BE2C (cell line): ENCODE measurements around the gene JARID2.

Experiments
- DNase-seq: peaks from one replicate; pipeline ENCODE4 v3.0.0-alpha.2; 2020
- H3K27me3 ChIP-seq: fragments of 250-450 bp; sonication (Bioruptor Pico); 2 replicates; pipeline ENCODE4 v1.5.1; 2020; ENCODE audit warnings: mild to moderate bottlenecking
- H3K36me3 ChIP-seq: fragments of 250-450 bp; sonication (Bioruptor Pico); 2 replicates; pipeline ENCODE4 v1.5.1; 2020; ENCODE audit warnings: mild to moderate bottlenecking
- H3K4me1 ChIP-seq: fragments of 250-450 bp; sonication (Bioruptor Pico); 2 replicates; pipeline ENCODE4 v1.5.1; 2020
- H3K4me3 ChIP-seq: 2 replicates; pipeline ENCODE4 v1.5.1; 2011; ENCODE audit warnings: low read depth, low read length
- H3K9me3 ChIP-seq: fragments of 250-450 bp; sonication (Bioruptor Pico); 2 replicates; pipeline ENCODE4 v1.5.1; 2020
- TF ChIP-seq, protein P1 (sequence below): IDR thresholded peaks from 2 replicates; pipeline ENCODE4 v1.5.1; 2012; ENCODE audit warnings: mild to moderate bottlenecking, low read depth, low read length

The JARID2 gene

DNA sequence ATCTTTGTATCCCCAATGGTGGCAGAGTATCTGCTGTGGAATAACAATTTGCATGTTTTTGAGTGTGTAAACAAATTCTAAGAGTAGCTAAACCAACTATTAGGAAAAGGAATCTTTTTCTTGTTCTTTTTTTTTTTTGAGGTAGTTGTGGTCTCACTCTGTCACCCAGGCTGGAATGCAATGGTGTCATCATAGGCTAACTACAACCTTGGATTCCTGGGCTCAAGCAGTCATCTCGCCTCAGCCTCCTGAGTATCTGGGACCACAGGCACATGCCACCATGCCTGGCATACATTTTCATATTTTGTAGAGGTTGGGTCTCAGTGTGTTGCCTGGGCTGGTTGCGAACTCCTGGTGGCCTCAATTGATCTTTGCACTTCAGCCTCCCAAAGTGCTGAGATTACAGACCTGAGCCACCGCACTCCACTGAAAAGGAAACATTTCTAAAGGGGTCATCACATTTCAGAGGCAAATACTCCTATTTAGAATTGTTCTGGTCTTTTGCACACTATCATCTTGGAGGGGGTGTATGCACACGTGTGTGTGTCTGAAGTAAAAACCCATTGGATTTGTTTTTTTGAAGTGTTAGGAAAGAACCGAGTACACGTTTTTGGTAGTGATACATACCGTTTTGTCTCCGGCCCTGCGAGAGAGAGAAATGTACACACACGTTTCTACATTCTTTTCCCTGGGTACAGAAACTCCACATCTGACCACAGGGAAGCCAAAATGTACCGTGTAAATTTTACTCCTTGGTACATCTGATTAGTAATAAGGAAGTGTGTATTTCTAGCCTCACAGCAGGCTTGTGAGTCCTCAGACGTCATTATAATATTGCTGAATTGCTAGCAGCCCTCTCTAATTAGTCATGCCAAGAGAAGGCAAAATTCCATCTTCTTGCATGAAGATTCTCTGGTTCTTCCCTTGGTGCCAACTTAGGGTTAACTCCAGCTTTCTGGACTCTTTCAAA lies 183.6 kb downstream of the JARID2 start:
- no peak for DNase-seq
- Histone ChIP-seq H3K4me3 (no peak overlapping the region), H3K4me1 (peaks cover 36% of the 10 kb centered on the region)

GRCh38 chr6:15430186-15430585 lies 184.3 kb downstream of the JARID2 start:
- Histone ChIP-seq H3K4me3 (no peak overlapping the region), H3K4me1 (peaks cover 36% of the 10 kb centered on the region), H3K36me3 (no peaks in the 10 kb centered on the region), H3K9me3 (no peaks in the 10 kb centered on the region), H3K27me3 (no peaks in the 10 kb centered on the region)
- no peak for DNase-seq
- TF ChIP-seq, protein P1, sequence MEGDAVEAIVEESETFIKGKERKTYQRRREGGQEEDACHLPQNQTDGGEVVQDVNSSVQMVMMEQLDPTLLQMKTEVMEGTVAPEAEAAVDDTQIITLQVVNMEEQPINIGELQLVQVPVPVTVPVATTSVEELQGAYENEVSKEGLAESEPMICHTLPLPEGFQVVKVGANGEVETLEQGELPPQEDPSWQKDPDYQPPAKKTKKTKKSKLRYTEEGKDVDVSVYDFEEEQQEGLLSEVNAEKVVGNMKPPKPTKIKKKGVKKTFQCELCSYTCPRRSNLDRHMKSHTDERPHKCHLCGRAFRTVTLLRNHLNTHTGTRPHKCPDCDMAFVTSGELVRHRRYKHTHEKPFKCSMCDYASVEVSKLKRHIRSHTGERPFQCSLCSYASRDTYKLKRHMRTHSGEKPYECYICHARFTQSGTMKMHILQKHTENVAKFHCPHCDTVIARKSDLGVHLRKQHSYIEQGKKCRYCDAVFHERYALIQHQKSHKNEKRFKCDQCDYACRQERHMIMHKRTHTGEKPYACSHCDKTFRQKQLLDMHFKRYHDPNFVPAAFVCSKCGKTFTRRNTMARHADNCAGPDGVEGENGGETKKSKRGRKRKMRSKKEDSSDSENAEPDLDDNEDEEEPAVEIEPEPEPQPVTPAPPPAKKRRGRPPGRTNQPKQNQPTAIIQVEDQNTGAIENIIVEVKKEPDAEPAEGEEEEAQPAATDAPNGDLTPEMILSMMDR = no peak

More for the DNA sequence above, 183.6 kb downstream of the JARID2 start:
- no peaks in the 10 kb centered on the region for H3K27me3 ChIP-seq
- TF ChIP-seq, protein P1 = no peak
- H3K9me3 ChIP-seq = no peaks in the 10 kb centered on the region
- no peaks in the 10 kb centered on the region for H3K36me3 ChIP-seq

- Histone ChIP-seq H3K27me3 (no peaks in the 10 kb centered on the region), H3K36me3 (no peaks in the 10 kb centered on the region), H3K4me1 (peaks cover 36% of the 10 kb centered on the region), H3K9me3 (no peaks in the 10 kb centered on the region), H3K4me3 (no peak overlapping the region)
- DNase-seq = no peak
- TF ChIP-seq, protein P1 = no peak
Measured at GRCh38 chr6:15430931-15431405, 185.1 kb downstream of the JARID2 start.

DNA sequence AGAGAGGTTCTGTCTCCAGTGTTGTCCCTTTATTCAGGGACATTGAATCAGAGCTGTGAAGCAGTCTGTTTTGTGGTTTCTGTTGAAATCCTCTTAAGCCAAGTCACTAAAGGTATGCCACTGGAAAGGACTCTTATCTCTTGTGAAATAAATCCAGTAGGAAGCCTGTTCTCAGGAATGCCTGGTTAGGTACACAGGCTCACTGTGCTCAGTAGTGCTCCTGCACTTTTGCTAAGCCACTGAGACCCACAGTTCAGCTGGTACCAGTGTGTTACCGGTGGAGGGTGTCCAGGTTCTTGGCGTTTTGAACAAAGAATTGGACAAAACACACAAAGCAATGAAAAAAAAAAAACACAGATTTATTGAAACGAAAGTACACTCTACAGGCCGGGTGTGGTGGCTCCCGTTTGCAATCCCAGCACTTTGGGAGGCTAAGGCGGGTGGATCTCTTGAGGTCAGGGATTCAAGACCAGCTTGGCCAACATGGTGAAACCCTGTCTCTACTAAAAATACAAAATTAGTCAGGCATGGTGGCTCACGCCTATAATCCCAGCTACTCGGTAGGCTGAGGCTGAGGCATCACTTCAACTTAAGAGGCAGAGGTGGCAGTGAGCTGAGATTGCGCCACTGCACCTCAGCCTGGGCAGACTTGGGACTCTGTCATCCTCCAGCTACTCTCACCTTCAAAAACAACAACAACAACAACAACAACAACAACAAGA lies 186.1 kb downstream of the JARID2 start:
- peaks cover 36% of the 10 kb centered on the region for H3K4me1 ChIP-seq
- H3K4me3 ChIP-seq = no peak overlapping the region
- DNase-seq = no peak
- H3K36me3 ChIP-seq = no peaks in the 10 kb centered on the region
- TF ChIP-seq, protein P1 = no peak
- H3K27me3 ChIP-seq = no peaks in the 10 kb centered on the region
- H3K9me3 ChIP-seq = no peaks in the 10 kb centered on the region

DNA sequence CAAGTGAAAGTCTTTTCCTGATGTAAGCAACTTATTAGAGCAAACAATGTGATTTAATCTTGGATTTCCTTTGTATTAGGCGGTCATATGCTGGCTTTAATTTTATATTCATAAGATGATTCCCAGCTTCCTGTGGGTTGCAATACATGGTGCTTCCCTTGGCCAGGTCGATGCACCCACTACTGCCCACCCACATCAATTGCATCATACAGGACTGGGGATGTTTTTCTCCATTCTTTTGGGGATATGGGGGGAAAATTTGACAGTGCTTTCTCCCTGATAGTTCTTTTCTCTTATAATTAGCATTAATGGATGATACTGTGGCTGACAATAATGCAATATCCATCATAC lies 187.6 kb downstream of the JARID2 start:
- Histone ChIP-seq H3K9me3 (no peaks in the 10 kb centered on the region), H3K4me1 (peaks cover 33% of the 10 kb centered on the region), H3K4me3 (no peak overlapping the region), H3K36me3 (no peaks in the 10 kb centered on the region), H3K27me3 (no peaks in the 10 kb centered on the region)
- no peak for DNase-seq
- TF ChIP-seq, protein P1 = no peak
